SIG-M5 (cell line): Measurements from ENCODE around the gene BORCS6.

Experiments used
- DNase-seq: peaks from one replicate; lab custom pipeline; 2025; lab: John Stamatoyannopoulos, UW

The BORCS6 gene

GRCh38 chr17:8142158-8142886 lies 47.7 kb downstream of the BORCS6 start:
- no peak for DNase-seq

- DNase-seq, result no peak
Observed at GRCh38 chr17:8141741-8142140, 48.2 kb downstream of the BORCS6 start.

- DNase-seq, result no peak
Observed at GRCh38 chr17:8141045-8141444, 48.9 kb downstream of the BORCS6 start.

- no peak for DNase-seq
Observed at GRCh38 chr17:8140065-8141029, 49.6 kb downstream of the BORCS6 start.

- peak; percentile 65 for DNase-seq
Observed at GRCh38 chr17:8138672-8139371, 51.2 kb downstream of the BORCS6 start.

GRCh38 chr17:8138374-8138671 lies 51.7 kb downstream of the BORCS6 start:
- no peak for DNase-seq
